ENCODE measurements around the gene COG5. TPM values are rescaled to one million over a fixed set of nuclear protein-coding genes. Genes with fewer than 3 reads are reported as not detected.

Gene COG5
- total and polyA plus RNA-seq, 8 donors = 4.1 to 34.7 (median 26.5) TPM

DNA sequence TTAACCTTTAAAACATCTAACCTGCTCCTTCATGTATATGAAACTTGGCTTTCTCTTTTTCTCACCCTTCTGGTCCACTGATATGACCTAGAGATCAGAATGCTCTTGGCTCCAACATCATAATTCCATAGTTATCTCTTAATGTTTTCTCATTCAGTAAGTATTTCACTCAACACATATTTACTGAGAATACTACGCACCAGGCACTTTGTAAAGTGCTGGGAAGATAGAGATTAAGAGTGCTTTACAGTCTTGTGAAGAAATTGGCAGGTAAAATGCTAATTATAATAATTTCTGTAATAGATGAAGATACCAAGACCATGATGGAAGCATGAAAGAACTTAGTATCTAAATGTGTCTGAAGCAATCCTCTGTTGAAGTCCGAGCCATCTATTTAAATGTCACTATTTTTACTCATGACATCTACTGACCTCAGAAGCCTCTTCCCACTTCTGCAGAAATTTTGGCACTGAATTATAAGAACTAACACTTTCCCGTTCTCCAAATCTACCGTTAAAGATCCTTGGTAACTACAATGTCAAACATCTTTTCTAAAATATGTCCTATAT, 278.7 kb downstream of the COG5 start:
- WGBS, 2 donors = 89 to 92% methylated on average over 4 of the region's 4 CpGs
- FAIRE-seq = no peak
- ATAC-seq = no peak

DNA sequence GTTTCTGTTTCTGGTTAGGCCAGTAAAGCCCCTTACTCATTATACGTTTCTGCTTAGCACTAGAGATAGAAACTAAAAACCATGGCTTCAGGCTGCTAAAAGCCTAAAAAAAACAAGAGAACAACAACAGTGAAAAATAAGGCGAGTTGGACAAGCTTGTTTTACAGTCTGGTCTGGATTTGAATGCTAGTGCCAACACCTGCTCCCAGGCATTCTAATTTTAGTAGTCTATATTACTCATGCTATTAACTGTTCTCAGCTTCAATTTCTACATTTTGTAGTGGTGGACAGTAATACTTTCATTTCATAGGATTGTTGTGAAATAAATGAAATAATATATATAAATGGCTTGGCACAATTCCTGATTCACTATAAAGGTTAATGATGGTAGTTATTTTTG, 286.4 kb downstream of the COG5 start:
- FAIRE-seq = no peak
- 88 to 91% methylated on average over 2 of the region's 2 CpGs for WGBS, 2 donors
- TF ChIP-seq, protein P1, sequence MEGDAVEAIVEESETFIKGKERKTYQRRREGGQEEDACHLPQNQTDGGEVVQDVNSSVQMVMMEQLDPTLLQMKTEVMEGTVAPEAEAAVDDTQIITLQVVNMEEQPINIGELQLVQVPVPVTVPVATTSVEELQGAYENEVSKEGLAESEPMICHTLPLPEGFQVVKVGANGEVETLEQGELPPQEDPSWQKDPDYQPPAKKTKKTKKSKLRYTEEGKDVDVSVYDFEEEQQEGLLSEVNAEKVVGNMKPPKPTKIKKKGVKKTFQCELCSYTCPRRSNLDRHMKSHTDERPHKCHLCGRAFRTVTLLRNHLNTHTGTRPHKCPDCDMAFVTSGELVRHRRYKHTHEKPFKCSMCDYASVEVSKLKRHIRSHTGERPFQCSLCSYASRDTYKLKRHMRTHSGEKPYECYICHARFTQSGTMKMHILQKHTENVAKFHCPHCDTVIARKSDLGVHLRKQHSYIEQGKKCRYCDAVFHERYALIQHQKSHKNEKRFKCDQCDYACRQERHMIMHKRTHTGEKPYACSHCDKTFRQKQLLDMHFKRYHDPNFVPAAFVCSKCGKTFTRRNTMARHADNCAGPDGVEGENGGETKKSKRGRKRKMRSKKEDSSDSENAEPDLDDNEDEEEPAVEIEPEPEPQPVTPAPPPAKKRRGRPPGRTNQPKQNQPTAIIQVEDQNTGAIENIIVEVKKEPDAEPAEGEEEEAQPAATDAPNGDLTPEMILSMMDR (IDR thresholded peaks at IDR 0.05) = no peak

More for the DNA sequence above, 278.7 kb downstream of the COG5 start:
- no peak for DNase-seq
- no peaks in the 10 kb centered on the region for H3K4me1 ChIP-seq
- H3K27ac ChIP-seq = no peak overlapping the region
- TF ChIP-seq, protein P1 (IDR thresholded peaks at IDR 0.05) = no peak
- H3K9me3 ChIP-seq = no peaks in the 10 kb centered on the region
- H3K36me3 ChIP-seq = no peaks in the 10 kb centered on the region
- H3K4me3 ChIP-seq = no peak overlapping the region
- H3K27me3 ChIP-seq = no peaks in the 10 kb centered on the region
- intact Hi-C loops (cut with DNase I) = no loop called here

GRCh38 chr7:107276220-107276827, 287.4 kb downstream of the COG5 start:
- H3K4me1 ChIP-seq = no peaks in the 10 kb centered on the region
- no peaks in the 10 kb centered on the region for H3K27me3 ChIP-seq
- WGBS, 2 donors = 98 to 99% methylated on average over 4 of the region's 4 CpGs
- no peak overlapping the region for H3K4me3 ChIP-seq
- H3K27ac ChIP-seq = no peak overlapping the region
- TF ChIP-seq, protein P1 (IDR thresholded peaks at IDR 0.05) = no peak
- FAIRE-seq = no peak
- DNase-seq = no peak
- H3K36me3 ChIP-seq = no peaks in the 10 kb centered on the region
- no peaks in the 10 kb centered on the region for H3K9me3 ChIP-seq
- ATAC-seq = no peak
- intact Hi-C loops (cut with DNase I) = no loop called here

More for the DNA sequence above, 286.4 kb downstream of the COG5 start:
- ATAC-seq = no peak
- no peaks in the 10 kb centered on the region for H3K4me1 ChIP-seq
- H3K27ac ChIP-seq = no peak overlapping the region
- H3K27me3 ChIP-seq = no peaks in the 10 kb centered on the region
- DNase-seq = no peak
- no peaks in the 10 kb centered on the region for H3K9me3 ChIP-seq
- intact Hi-C loops (cut with DNase I) = no loop called here
- H3K4me3 ChIP-seq = no peak overlapping the region
- H3K36me3 ChIP-seq = no peaks in the 10 kb centered on the region

DNA sequence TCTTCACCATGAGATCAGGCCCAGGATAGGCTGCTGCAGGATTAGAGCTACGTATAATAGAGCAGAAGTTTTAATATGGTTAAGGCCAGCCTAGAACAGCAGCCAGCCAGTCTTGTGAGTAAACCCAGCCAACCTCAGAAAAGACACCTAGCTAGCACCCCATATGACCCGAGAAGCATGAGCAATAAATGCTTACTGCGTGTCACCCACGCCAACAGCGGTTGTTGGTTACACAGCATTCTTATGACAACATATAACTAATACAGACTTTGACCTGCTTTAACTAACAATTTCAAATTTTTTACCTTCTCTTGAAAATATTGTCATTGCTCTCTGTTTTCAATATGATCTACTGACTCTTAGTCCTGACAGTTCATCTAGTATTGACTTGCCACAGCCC, 289.2 kb downstream of the COG5 start:
- no peak for ATAC-seq
- Histone ChIP-seq H3K27me3 (no peaks in the 10 kb centered on the region), H3K4me1 (no peaks in the 10 kb centered on the region), H3K9me3 (no peaks in the 10 kb centered on the region), H3K27ac (no peak overlapping the region), H3K4me3 (no peak overlapping the region), H3K36me3 (no peaks in the 10 kb centered on the region)
- TF ChIP-seq, protein P1 (IDR thresholded peaks at IDR 0.05) = no peak
- FAIRE-seq = no peak
- WGBS, 2 donors = 97 to 98% methylated on average over 5 of the region's 5 CpGs
- intact Hi-C loops (cut with DNase I) = no loop called here
- no peak for DNase-seq

DNA sequence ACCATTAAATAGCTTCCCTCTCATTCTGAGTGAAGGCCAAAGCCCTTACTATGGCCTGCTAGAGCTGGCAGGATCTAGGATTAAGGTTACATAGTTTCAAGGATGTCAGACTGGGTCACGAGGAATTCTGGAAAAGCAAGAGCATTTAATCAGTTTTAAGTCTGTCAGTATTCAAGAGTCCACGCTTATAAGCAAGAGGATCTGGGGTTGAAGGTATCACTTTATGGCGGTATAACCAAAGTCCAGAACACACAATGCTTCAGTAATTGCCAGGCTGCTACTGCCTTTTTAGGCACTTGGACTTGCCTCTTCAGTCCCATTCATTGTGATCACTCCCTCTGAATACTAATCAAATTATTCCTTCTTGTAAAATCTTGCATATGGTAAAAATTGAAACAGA, 293.9 kb downstream of the COG5 start:
- H3K27ac ChIP-seq = no peak overlapping the region
- no peak for FAIRE-seq
- TF ChIP-seq, protein P1 (IDR thresholded peaks at IDR 0.05) = no peak
- H3K36me3 ChIP-seq = no peaks in the 10 kb centered on the region
- no peaks in the 10 kb centered on the region for H3K27me3 ChIP-seq
- H3K4me3 ChIP-seq = no peak overlapping the region
- no peak for DNase-seq
- no peaks in the 10 kb centered on the region for H3K4me1 ChIP-seq
- H3K9me3 ChIP-seq = no peaks in the 10 kb centered on the region
- 93 to 96% methylated on average over 3 of the region's 3 CpGs for WGBS, 2 donors
- no peak for ATAC-seq
- intact Hi-C loops (cut with DNase I) = no loop called here
